HUES6 (cell line): ENCODE results near the gene RPL21.

Source experiments
- H3K27ac ChIP-seq: 2 replicates; pipeline ENCODE4 v1.7.0; 2013; ENCODE audit warnings: low read depth, mild to moderate bottlenecking, low read length, inconsistent platforms
- H3K27me3 ChIP-seq: 2 replicates; pipeline ENCODE4 v1.6.1; 2013; ENCODE audit warnings: low read length; ENCODE audit not compliant: control insufficient read depth, insufficient read depth
- H3K36me3 ChIP-seq: 2 replicates; pipeline ENCODE4 v1.6.1; 2013; ENCODE audit warnings: low read length; ENCODE audit not compliant: control insufficient read depth, insufficient read depth
- H3K4me1 ChIP-seq: 2 replicates; pipeline ENCODE4 v1.6.1; 2013; ENCODE audit warnings: low read length; ENCODE audit not compliant: control insufficient read depth, insufficient read depth
- H3K4me3 ChIP-seq: 2 replicates; pipeline ENCODE4 v1.5.1; 2013; ENCODE audit warnings: low read depth, low read length
- H3K9ac ChIP-seq: one replicate; pipeline ENCODE4 v1.6.1; 2013; ENCODE audit warnings: mild to moderate bottlenecking, low read length
- H3K9me3 ChIP-seq: 2 replicates; pipeline ENCODE4 v1.6.1; 2013; ENCODE audit warnings: low read depth, low read length; ENCODE audit not compliant: control insufficient read depth, insufficient read depth

Gene RPL21

GRCh38 chr13:27270594-27271520 is 19.5 kb downstream of the RPL21 start, which contains the start of gene RASL11A:
RASL11A (plus strand) TSS chr13:27270830; CDS start chr13:27270945, 115 bp downstream.
- no peaks in the 10 kb centered on the region for H3K9me3 ChIP-seq
- H3K27me3 ChIP-seq: peaks cover 46% of the 10 kb centered on the region
- peak within 1 kb of the TSS; percentile 84 for H3K4me3 ChIP-seq
- H3K36me3 ChIP-seq: no peaks in the 10 kb centered on the region
- 0 out of 2 replicates have a peak, but pooled peaks cover 6% of the 10 kb centered on the region for H3K4me1 ChIP-seq
- H3K9ac ChIP-seq: peak within 1 kb of the TSS; percentile 74
- H3K27ac ChIP-seq: no peak within 1 kb of the TSS

GRCh38 chr13:27271570-27272096 is 20.3 kb downstream of the RPL21 start:
- peaks cover 46% of the 10 kb centered on the region for H3K27me3 ChIP-seq
- H3K4me3 ChIP-seq: peak overlapping the region; percentile 84
- H3K4me1 ChIP-seq: 0 out of 2 replicates have a peak, but pooled peaks cover 6% of the 10 kb centered on the region
- no peaks in the 10 kb centered on the region for H3K36me3 ChIP-seq
- H3K9ac ChIP-seq: peak overlapping the region; percentile 74
- no peaks in the 10 kb centered on the region for H3K9me3 ChIP-seq
- no peak overlapping the region for H3K27ac ChIP-seq

GRCh38 chr13:27273658-27274425 is 22.5 kb downstream of the RPL21 start:
- Histone ChIP-seq H3K27me3 (peaks cover 37% of the 10 kb centered on the region), H3K9ac (no peak overlapping the region), H3K9me3 (no peaks in the 10 kb centered on the region), H3K4me3 (no peak overlapping the region), H3K36me3 (no peaks in the 10 kb centered on the region), H3K27ac (no peak overlapping the region), H3K4me1 (0 out of 2 replicates have a peak, but pooled peaks cover 6% of the 10 kb centered on the region)

- 0 out of 2 replicates have a peak, but pooled peaks cover 6% of the 10 kb centered on the region for H3K4me1 ChIP-seq
- H3K36me3 ChIP-seq: no peaks in the 10 kb centered on the region
- no peak overlapping the region for H3K9ac ChIP-seq
- H3K4me3 ChIP-seq: no peak overlapping the region
- H3K27me3 ChIP-seq: peaks cover 29% of the 10 kb centered on the region
- no peaks in the 10 kb centered on the region for H3K9me3 ChIP-seq
- no peak overlapping the region for H3K27ac ChIP-seq
Observed at GRCh38 chr13:27274631-27275030, 23.3 kb downstream of the RPL21 start.

- no peaks in the 10 kb centered on the region for H3K36me3 ChIP-seq
- no peak overlapping the region for H3K9ac ChIP-seq
- no peaks in the 10 kb centered on the region for H3K9me3 ChIP-seq
- peaks cover 24% of the 10 kb centered on the region for H3K27me3 ChIP-seq
- H3K4me3 ChIP-seq: no peak overlapping the region
- no peak overlapping the region for H3K27ac ChIP-seq
- H3K4me1 ChIP-seq: 0 out of 2 replicates have a peak, but pooled peaks cover 6% of the 10 kb centered on the region
Observed at GRCh38 chr13:27276188-27276587, 24.8 kb downstream of the RPL21 start.

- Histone ChIP-seq H3K4me3 (no peak overlapping the region), H3K9ac (no peak overlapping the region), H3K9me3 (no peaks in the 10 kb centered on the region), H3K27ac (no peak overlapping the region), H3K36me3 (no peaks in the 10 kb centered on the region), H3K27me3 (no peaks in the 10 kb centered on the region), H3K4me1 (no peaks in the 10 kb centered on the region)
Observed at GRCh38 chr13:27279506-27279905, 28.1 kb downstream of the RPL21 start.

GRCh38 chr13:27280009-27280656 is 28.8 kb downstream of the RPL21 start:
- Histone ChIP-seq H3K27me3 (no peaks in the 10 kb centered on the region), H3K4me1 (no peaks in the 10 kb centered on the region), H3K9ac (no peak overlapping the region), H3K36me3 (no peaks in the 10 kb centered on the region), H3K27ac (no peak overlapping the region), H3K9me3 (no peaks in the 10 kb centered on the region), H3K4me3 (no peak overlapping the region)

- H3K9ac ChIP-seq: no peak overlapping the region
- H3K27me3 ChIP-seq: no peaks in the 10 kb centered on the region
- H3K9me3 ChIP-seq: no peaks in the 10 kb centered on the region
- no peak overlapping the region for H3K27ac ChIP-seq
- no peak overlapping the region for H3K4me3 ChIP-seq
- H3K4me1 ChIP-seq: no peaks in the 10 kb centered on the region
- no peaks in the 10 kb centered on the region for H3K36me3 ChIP-seq
Observed at GRCh38 chr13:27280841-27281240, 29.5 kb downstream of the RPL21 start.

GRCh38 chr13:27281420-27281819 is 30.1 kb downstream of the RPL21 start:
- H3K4me1 ChIP-seq: no peaks in the 10 kb centered on the region
- no peaks in the 10 kb centered on the region for H3K9me3 ChIP-seq
- no peaks in the 10 kb centered on the region for H3K27me3 ChIP-seq
- H3K9ac ChIP-seq: no peak overlapping the region
- H3K27ac ChIP-seq: no peak overlapping the region
- no peak overlapping the region for H3K4me3 ChIP-seq
- no peaks in the 10 kb centered on the region for H3K36me3 ChIP-seq

GRCh38 chr13:27283906-27284493 is 32.6 kb downstream of the RPL21 start:
- Histone ChIP-seq H3K9ac (no peak overlapping the region), H3K36me3 (no peaks in the 10 kb centered on the region), H3K27ac (no peak overlapping the region), H3K4me3 (no peak overlapping the region), H3K27me3 (no peaks in the 10 kb centered on the region), H3K4me1 (no peaks in the 10 kb centered on the region), H3K9me3 (no peaks in the 10 kb centered on the region)
